ENCODE measurements around the gene KRTAP3-3.

DNA sequence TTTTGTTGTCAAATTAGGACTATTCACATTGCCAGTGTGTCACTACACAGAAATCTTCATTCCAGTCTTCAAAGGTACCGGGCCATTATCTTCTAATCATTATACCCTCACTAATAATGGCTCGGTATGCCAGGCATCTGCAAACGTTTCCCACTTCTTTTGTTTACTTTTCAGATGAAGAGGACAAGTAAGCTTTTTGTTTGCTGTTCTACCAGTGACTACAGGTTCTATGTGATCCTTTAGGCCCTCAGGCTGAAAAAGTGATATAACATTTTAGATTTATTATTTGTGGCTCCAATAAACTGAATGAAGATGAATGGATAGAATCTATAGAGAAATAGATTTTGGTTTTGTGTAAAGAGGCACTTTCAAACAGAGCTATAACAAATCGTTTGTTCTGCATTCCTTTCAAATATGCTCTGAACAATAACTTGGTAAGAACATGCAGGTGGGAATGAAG, 15.4 kb upstream of the KRTAP3-3 start:
- TF ChIP-seq POLR2A (IDR thresholded peaks at IDR 0.05) (no peak), POLR2AphosphoS5 (IDR thresholded peaks at IDR 0.05) (no peak)
- TF ChIP-seq, protein P1, sequence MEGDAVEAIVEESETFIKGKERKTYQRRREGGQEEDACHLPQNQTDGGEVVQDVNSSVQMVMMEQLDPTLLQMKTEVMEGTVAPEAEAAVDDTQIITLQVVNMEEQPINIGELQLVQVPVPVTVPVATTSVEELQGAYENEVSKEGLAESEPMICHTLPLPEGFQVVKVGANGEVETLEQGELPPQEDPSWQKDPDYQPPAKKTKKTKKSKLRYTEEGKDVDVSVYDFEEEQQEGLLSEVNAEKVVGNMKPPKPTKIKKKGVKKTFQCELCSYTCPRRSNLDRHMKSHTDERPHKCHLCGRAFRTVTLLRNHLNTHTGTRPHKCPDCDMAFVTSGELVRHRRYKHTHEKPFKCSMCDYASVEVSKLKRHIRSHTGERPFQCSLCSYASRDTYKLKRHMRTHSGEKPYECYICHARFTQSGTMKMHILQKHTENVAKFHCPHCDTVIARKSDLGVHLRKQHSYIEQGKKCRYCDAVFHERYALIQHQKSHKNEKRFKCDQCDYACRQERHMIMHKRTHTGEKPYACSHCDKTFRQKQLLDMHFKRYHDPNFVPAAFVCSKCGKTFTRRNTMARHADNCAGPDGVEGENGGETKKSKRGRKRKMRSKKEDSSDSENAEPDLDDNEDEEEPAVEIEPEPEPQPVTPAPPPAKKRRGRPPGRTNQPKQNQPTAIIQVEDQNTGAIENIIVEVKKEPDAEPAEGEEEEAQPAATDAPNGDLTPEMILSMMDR (IDR thresholded peaks at IDR 0.05) = no peak

Measured in breast epithelium (tissue), 3 donors.